HepG2 (cell line): ENCODE data around the gene SPATA21.

ENCODE experiments used
- FLYWCH1 ChIP-seq: sonication (generic); formaldehyde crosslinking; IDR thresholded peaks from 2 replicates; pipeline ENCODE4 v1.8.1; 2023; ENCODE audit warnings: mild to moderate bottlenecking, missing genetic modification reagents
- FOXP1 ChIP-seq, 2 experiments: fragments of 450-650 bp in 1 of 2; IDR thresholded peaks; 2 replicates each; pipeline ENCODE4 v1.6.1; 2017 to 2018; ENCODE audit warnings: antibody characterized with exemption in 1 of 2
- JUND ChIP-seq: sonication (generic); formaldehyde crosslinking; IDR thresholded peaks from 2 replicates; pipeline ENCODE4 v1.8.0; 2022; ENCODE audit warnings: mild to moderate bottlenecking, missing genetic modification reagents
- KLF16 ChIP-seq, 2 experiments: sonication (generic) in 1 of 2; formaldehyde crosslinking in 1 of 2; IDR thresholded peaks; 2 replicates each; pipeline versions ENCODE4 v1.6.1 to v1.8.0; 2016 to 2023; ENCODE audit warnings: missing genetic modification reagents in 2 of 2, missing compliant biosample characterization in 1 of 2
- KLF9 ChIP-seq: IDR thresholded peaks from 2 replicates; pipeline ENCODE4 v1.6.1; 2016; ENCODE audit warnings: low read depth
- TERF1 ChIP-seq: sonication (generic); formaldehyde crosslinking; IDR thresholded peaks from 2 replicates; pipeline ENCODE4 v1.8.0; 2022; ENCODE audit warnings: mild to moderate bottlenecking, missing genetic modification reagents, moderate library complexity
- ZNF343 ChIP-seq: sonication (generic); formaldehyde crosslinking; IDR thresholded peaks from 2 replicates; pipeline ENCODE4 v1.4.0; 2020; ENCODE audit warnings: mild to moderate bottlenecking, missing genetic modification reagents
- ZNF670 ChIP-seq: sonication (generic); formaldehyde crosslinking; IDR thresholded peaks from 2 replicates; pipeline ENCODE4 v1.8.0; 2022; ENCODE audit warnings: mild to moderate bottlenecking, missing genetic modification reagents, borderline replicate concordance
- ZNF709 ChIP-seq: sonication (generic); formaldehyde crosslinking; IDR thresholded peaks from 2 replicates; pipeline ENCODE4 v1.5.0; 2020; ENCODE audit warnings: mild to moderate bottlenecking, missing genetic modification reagents
- ZNF776 ChIP-seq: sonication (generic); formaldehyde crosslinking; IDR thresholded peaks from 2 replicates; pipeline ENCODE4 v1.4.0; 2020; ENCODE audit warnings: mild to moderate bottlenecking, missing genetic modification reagents
- ZSCAN5A ChIP-seq: sonication (generic); formaldehyde crosslinking; IDR thresholded peaks from 2 replicates; pipeline ENCODE4 v1.8.0; 2022; ENCODE audit warnings: mild to moderate bottlenecking, missing genetic modification reagents, borderline replicate concordance
- ZZZ3 ChIP-seq: sonication (generic); formaldehyde crosslinking; IDR thresholded peaks from 2 replicates; pipeline ENCODE4 v1.4.0; 2020; ENCODE audit warnings: missing genetic modification reagents, mild to moderate bottlenecking, borderline replicate concordance
- TF ChIP-seq, protein P1 (sequence below): sonication (generic); formaldehyde crosslinking; IDR thresholded peaks from 2 replicates; pipeline ENCODE4 v1.4.0; 2020; ENCODE audit warnings: missing genetic modification reagents
- TF ChIP-seq, protein P2 (sequence below): sonication (generic); formaldehyde crosslinking; IDR thresholded peaks from 2 replicates; pipeline ENCODE4 v1.5.0; 2020; ENCODE audit warnings: mild to moderate bottlenecking, missing genetic modification reagents, moderate library complexity

DNA sequence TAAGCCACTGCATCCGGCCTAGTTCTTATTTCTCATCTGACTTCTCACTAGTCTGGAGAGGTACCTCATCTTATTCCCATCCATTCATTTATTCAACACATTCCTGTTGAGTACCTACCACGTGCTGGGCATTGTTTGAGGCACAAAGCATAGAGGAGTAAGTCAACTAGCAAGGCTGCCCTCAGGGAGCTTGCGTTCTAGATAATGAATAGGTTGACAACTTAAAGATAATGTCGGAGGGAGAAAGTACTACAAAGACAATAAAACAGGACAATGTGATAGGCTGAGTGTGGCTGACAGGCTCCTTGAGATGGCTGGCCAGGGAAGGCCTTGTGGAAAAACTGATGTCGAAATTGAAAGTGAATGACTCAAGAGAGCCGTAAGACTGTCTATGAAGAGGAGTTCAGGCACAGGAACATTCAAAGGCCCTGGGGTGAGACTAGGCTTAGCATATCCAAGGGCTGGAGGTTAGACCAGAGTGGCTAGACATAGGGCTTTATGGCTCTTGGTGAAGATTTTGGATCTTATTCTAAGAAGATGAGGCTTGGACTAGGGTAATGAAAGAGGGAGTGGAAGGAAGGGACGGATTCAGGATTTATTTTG is 18.3 kb downstream of the SPATA21 start:
- TF ChIP-seq KLF16 (CRISPR knock-in tag; IDR thresholded peaks at IDR 0.05) = no peak
- TF ChIP-seq, protein P1, sequence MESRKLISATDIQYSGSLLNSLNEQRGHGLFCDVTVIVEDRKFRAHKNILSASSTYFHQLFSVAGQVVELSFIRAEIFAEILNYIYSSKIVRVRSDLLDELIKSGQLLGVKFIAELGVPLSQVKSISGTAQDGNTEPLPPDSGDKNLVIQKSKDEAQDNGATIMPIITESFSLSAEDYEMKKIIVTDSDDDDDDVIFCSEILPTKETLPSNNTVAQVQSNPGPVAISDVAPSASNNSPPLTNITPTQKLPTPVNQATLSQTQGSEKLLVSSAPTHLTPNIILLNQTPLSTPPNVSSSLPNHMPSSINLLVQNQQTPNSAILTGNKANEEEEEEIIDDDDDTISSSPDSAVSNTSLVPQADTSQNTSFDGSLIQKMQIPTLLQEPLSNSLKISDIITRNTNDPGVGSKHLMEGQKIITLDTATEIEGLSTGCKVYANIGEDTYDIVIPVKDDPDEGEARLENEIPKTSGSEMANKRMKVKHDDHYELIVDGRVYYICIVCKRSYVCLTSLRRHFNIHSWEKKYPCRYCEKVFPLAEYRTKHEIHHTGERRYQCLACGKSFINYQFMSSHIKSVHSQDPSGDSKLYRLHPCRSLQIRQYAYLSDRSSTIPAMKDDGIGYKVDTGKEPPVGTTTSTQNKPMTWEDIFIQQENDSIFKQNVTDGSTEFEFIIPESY = no peak
- TF ChIP-seq TERF1 (CRISPR knock-in tag) = no peak
- TF ChIP-seq, protein P2, sequence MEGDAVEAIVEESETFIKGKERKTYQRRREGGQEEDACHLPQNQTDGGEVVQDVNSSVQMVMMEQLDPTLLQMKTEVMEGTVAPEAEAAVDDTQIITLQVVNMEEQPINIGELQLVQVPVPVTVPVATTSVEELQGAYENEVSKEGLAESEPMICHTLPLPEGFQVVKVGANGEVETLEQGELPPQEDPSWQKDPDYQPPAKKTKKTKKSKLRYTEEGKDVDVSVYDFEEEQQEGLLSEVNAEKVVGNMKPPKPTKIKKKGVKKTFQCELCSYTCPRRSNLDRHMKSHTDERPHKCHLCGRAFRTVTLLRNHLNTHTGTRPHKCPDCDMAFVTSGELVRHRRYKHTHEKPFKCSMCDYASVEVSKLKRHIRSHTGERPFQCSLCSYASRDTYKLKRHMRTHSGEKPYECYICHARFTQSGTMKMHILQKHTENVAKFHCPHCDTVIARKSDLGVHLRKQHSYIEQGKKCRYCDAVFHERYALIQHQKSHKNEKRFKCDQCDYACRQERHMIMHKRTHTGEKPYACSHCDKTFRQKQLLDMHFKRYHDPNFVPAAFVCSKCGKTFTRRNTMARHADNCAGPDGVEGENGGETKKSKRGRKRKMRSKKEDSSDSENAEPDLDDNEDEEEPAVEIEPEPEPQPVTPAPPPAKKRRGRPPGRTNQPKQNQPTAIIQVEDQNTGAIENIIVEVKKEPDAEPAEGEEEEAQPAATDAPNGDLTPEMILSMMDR = no peak
- no peak for TF ChIP-seq ZNF670 (CRISPR knock-in tag)
- no peak for TF ChIP-seq ZNF709 (CRISPR knock-in tag)
- TF ChIP-seq FLYWCH1 (CRISPR knock-in tag) = no peak
- TF ChIP-seq ZSCAN5A (CRISPR knock-in tag) = no peak
- no peak for TF ChIP-seq FOXP1 (IDR thresholded peaks at IDR 0.05)
- TF ChIP-seq FOXP1 (CRISPR knock-in tag; IDR thresholded peaks at IDR 0.05) = no peak
- TF ChIP-seq ZNF776 (CRISPR knock-in tag) = no peak
- TF ChIP-seq ZZZ3 (CRISPR knock-in tag) = no peak
- no peak for TF ChIP-seq KLF9 (CRISPR knock-in tag)
- TF ChIP-seq ZNF343 = no peak
- no peak for TF ChIP-seq JUND
